NCI-H2081 (cell line): ENCODE measurements around the gene PPIP5K2.
"Not testable (repeated sequence)": the region's sequence is repeated elsewhere in the genome, so short reads cannot be mapped to it uniquely, and the experiment has no call there.

Experiments used
- DNase-seq, 2 experiments: peaks; one replicate each; lab custom pipeline; 2025; lab: John Stamatoyannopoulos, UW

Gene PPIP5K2

DNA sequence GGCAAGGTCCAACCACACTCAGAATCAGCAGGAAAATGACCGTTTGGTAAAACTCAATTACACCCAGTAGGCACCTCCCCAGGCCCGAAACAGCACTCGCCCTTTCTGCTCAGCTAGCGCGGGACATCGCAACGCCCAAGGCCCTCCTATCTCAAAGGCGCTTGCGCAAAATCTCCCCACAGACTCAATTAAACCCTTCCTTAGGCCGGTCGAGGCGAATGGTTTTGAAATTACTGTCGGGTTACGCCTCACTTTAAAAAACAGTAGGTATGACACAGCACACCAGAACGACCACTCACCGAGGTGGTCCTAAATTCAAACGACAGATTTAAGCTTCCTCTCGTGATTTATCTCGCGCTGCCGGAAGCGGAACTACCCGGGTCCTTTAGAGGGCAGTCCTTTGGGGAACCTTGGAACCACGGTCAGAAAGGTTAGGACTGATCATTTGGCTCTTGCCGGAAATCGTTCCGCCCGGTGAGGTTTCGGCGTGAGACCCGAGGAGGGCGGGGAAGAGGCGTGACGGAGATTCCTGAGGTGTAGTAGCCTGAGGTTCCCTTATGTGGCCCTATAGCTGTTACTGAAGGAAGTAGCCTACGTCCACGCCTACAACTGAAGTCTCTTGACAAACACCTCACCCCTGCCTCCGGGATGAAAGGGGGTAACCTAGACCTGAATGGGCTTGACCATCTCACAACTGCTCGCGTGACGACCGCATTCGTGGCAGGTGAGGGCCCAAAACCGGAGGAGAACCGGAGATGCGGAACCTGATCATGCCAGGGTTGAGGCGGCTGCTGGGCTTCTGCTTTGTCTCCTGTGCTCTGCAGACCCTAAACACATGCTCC is at the start of gene PPIP5K2, which contains the start of gene GIN1:
TSS of gene PPIP5K2 (plus strand) at position 537 of the 842 bp plus-strand sequence. CDS start 9,289 bp downstream, outside the sequence.
TSS of gene GIN1 (minus strand) at position 374 of the 842 bp plus-strand sequence. CDS start 11,431 bp downstream, outside the sequence.
- DNase-seq, result peak; percentile 91 to 96

GRCh38 chr5:103073500-103073899 is 46.6 kb upstream of the PPIP5K2 start:
- not testable (repeated sequence) for DNase-seq

DNA sequence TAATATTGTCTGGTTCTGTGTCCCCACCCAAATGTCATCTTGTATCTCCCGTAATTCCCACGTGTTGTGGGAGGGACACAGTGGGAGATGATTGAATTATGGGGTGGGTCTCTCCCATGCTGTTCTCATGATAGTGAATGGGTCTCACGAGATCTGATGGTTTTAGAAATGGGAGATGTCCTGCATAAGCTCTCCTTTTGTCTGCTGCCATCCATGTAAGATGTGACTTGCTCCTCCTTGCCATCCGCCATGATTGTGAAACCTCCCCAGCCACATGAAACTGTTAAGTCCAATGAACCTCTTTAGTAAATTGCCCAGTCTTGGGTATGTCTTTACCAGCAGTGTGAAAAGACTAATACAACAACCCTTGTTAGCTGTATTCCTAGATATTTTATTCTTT is 44.7 kb upstream of the PPIP5K2 start:
- DNase-seq, result no peak

DNA sequence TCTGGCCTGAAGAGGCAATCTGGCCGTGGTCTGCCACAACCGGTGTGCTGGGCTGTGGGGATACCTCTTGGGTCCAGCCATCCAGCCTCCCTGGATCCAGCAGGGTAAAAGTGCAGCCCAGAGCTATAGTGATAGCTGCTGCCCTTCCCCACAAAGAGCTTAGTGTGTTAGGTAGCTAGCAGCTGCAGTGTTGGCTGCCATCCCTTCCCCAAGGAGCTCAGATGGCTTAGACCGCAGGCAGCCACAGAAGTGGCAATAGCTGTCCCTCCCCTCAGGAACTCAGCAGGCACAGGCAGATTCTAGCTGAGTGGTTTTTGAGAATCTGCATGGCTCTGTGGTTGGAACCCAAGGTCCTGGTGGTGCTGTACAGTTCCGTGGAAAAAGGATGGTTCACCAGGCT is 40.3 kb upstream of the PPIP5K2 start:
- no peak for DNase-seq

GRCh38 chr5:103086547-103086946 is 33.6 kb upstream of the PPIP5K2 start:
- no peak for DNase-seq

DNA sequence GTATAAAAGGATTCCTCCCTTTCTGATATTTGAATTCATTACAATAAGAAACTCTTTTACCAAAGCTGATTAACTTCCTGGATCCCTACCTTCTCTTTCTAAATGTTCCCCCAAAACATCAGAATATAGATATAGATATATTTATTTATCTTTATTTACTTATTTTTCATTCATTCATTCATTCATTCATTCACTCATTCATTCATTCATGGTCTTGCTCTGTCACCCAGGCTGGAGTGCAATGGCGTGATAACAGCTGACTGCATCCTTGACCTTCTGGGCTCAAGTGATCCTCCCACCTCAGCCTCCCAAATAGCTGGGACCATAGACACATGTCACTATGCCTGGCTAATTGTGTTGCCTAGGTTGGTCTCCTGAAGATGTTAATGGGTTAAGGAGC is 30.8 kb upstream of the PPIP5K2 start:
- no peak for DNase-seq

GRCh38 chr5:103090791-103091190 is 29.3 kb upstream of the PPIP5K2 start:
- DNase-seq, result no peak

DNA sequence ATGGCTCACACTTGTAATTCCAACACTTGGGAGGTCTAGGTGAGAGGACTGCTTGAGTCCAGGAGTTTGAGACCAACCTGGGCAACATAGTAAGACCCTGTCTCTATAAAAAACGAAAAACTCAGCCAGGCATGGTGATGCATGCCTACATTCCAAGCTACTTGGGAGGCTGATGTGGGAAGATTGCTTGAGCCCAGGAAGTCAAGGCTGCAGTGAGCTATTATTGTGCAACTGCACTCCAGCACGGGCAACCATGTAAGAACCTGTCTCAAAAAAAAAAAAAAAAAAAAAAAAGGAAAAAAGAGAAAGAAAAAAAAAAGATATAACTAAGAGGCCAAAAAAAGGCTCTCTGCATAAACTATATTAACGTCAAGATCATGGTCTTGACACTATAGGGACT is 27.4 kb upstream of the PPIP5K2 start:
- DNase-seq, result no peak

- no peak for DNase-seq
Measured at GRCh38 chr5:103093727-103094126, 26.4 kb upstream of the PPIP5K2 start.

- no peak for DNase-seq
Measured at GRCh38 chr5:103094737-103095136, 25.4 kb upstream of the PPIP5K2 start.

GRCh38 chr5:103098993-103099392 is 21.1 kb upstream of the PPIP5K2 start:
- DNase-seq, result no peak

DNA sequence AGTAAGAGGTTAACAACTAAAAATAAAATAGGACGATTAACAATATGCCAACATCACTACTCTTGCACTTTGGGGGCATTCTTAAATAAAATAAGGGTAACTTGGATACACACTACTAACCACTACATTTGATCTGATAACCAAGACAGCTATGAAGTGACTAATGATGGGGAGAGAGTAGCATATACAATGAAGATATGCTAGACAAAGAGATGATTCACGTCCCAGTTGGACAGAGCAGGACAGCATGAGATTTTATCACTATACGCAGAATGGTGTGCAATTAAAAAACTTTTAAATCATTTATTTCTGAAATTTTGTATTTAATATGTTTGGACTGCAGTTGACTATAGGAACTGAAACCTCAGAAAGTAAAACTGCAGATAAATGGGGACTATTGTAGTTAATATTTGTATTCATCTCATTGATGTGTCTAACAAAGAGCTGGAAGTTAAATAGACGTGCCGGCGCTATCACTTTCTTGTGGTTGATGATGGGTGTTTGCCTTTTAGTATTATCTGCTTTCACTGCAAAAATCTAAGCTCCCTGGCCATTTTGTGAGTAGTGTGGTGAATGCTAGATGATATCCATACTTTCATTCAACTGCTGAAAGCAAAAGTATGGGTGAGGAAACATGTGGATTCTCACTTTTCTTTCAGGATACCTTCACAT is 18.9 kb upstream of the PPIP5K2 start:
- DNase-seq, result no peak

GRCh38 chr5:103102234-103102633 is 17.9 kb upstream of the PPIP5K2 start:
- no peak for DNase-seq

DNA sequence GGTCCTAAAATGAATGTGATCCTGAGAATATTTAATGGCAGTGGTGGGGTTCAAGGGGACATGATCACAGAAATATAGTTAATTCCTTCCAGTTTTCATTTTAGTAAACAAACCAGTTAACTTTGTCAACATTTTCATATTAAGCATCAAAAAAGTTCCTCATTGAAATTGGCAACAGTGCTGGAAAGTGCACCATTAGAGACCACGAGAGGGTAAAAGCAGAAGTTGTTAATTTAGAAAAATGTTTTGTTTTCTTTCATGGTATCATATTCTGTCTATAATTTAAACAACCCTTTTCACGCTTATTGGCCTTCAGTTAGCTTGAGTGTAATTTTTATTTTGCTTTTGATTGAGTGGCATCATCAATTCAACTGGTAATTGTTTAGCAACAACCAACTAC is 12.0 kb upstream of the PPIP5K2 start:
- DNase-seq, result no peak

DNA sequence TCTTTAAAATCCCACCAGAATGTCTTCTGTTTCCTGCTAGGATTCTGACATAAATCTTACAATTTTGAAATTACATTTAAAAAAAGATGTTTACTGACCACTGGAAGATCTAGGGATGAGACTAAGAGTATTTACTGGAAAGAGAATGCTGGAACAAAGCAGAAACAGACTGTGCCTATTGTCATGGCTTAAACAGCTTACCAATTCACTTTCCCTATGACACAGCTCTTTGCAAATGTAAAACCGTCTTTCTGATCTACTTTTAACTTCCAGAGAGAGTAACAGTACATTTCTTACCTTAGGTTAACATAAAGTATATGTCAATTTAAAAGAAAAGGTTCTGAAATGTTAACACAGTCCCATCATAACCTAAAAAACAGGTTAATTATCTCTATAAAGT is 10.8 kb upstream of the PPIP5K2 start:
- DNase-seq, result no peak

DNA sequence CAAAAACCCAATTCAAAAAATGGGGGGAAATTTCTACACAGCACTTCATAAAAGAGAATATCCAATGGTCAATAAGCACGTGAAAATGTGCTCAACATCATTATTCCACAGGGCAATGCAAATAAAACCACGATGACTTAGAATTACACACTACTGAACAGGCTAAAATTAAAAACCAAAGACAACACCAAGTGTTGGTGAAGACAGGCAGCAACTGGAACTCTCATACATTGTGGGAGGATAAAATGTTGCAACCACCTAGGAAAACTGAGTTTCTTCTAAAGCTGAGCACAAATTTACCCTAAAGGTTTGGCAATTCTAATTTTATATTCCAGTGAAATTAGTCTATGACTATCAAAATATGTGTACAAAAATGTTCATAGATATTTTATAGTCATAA is 9.7 kb upstream of the PPIP5K2 start:
- DNase-seq, result no peak

- no peak for DNase-seq
Measured at GRCh38 chr5:103111468-103111867, 8.6 kb upstream of the PPIP5K2 start.

GRCh38 chr5:103112910-103113309 is 7.2 kb upstream of the PPIP5K2 start:
- no peak for DNase-seq

- no peak for DNase-seq
Measured at GRCh38 chr5:103114440-103114839, 5.7 kb upstream of the PPIP5K2 start.

GRCh38 chr5:103117471-103117991 is 2.6 kb upstream of the PPIP5K2 start:
- DNase-seq, result no peak

DNA sequence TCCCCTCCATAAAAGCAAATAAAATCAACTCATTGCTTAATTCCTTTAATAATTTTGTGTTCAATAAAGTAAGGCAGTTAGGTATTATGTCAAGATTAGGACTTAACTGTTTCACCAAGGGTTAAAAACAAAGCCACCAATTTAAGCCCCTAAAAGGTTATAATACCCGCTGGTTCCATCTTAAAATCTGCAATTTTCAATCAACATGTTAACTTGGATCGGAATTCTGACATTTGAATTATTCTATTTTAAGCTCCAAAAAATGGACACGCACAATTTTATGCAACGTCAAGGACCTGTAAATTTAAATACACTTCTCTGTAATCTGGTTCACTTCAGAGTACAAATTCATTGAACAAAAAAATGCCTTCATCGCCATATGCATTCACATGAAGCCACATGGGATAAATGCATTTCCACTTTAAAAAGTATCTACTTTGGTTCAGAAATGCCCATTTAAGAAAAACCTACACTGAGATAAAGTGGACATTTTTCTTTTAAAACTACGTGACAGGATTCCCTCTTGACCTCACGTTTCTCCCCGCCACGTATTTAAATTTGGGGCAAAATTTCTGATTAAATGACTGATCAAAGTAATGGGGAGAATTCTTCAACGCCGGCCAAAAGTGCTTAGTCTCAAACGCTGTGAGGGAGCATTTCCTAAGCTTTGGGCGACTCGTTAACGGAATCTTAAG is 884 bp upstream of the PPIP5K2 start:
- DNase-seq, result peak in 1 of 2 experiments; percentile 18

DNA sequence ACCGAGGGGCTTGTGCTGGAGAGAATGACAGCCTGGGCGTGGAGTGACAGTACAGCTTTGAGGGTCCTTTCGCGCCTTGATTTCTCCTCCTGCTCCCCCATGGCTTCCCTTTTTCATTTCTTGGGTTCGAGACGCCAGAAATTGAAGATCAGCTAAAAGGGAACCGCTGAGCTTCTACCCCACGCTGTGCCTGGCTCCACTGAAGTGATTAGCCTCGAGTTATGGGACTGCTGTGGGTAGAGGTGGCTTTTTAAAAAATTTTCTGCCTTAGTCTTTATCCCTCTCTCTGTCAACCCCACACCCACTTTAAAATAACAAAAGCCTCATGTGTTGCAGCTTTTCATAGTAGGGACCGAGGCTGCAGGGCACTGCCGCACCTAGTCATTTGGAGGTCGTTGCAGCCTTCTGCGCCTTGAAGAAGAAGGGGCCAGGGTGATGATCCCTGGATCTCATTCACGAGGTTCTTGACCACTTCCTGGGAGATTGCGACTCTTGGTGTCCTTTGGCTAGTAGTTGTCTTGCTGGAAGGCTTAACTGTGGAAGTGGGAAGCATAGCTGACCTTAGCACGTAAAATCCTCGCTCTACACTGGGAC is 603 bp downstream of the PPIP5K2 start:
- no peak for DNase-seq
